ENCODE data around the gene GPR37.

GPR37 gene

DNA sequence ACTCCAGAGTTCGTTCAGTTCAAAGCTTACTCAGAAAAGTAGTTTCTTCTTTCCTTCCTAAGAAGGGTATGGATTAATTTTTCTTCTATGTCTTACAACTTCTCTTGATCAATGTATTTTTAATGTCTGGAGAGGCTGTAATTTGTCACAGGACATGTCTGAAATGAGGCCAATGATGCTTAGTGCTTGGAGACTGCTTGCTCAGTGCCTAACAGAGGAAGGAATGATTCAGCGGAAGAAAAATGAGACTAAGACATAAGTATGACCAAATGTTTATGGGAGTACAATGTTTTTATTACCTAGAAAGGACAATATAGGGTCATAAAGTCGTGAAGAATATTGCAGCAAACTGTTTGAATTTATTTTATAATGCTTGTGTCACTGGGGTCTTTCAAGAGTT lies 43.3 kb downstream of the GPR37 start:
- DNase-seq, result no peak

DNA sequence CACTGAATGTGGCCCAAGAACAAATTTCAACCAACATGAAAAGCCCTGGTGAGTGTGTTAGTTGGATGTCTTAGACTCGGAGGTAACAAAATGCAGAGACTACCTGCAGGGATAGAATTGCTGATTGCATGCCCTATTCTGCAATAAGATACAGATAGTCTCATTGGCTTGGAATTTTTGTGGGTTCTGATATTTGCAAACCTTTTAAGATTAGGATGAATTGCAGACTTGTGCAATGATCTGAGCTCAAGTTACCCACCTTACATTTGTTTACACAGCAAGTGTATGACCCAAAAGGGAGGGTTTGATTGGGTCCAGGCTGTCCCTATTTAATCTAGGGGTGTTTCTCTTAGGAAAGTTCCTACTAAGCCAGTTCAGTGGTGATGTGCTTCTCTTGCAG lies 45.4 kb downstream of the GPR37 start:
- no peak for DNase-seq

DNA sequence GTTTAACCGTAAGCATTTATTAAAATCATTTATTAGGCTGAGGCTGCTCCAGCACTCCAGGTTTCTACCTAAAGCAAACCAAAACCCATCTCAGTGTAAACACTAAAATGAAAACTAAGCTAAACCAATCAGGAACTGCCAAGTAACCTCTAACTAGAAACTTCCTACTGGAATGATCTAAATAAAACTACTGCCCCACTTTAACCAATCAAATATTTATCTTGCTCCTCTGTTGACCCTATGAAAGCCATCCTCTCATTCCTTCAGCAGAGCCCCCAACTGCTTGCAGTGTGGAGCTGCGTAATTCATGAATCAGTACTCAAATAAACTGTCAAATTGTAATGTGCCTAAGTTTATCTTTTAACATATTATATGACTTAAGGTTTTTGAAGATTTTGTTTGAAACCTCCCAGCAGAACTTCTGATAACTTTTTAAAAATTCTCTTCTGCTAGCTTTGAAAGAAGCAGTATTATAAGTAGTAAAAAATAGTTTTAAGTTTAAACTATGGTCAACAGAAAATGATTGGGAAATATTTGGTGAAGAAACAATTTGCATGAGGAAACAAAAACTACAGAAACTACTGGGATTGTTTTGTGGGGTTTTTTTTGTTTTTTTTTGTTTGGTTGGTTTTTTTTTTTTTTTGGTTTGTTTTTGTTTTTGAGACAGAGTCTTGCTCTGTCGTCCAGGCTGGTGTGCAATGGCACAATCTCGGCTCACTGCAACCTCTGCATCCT lies 47.4 kb downstream of the GPR37 start:
- no peak for DNase-seq

DNA sequence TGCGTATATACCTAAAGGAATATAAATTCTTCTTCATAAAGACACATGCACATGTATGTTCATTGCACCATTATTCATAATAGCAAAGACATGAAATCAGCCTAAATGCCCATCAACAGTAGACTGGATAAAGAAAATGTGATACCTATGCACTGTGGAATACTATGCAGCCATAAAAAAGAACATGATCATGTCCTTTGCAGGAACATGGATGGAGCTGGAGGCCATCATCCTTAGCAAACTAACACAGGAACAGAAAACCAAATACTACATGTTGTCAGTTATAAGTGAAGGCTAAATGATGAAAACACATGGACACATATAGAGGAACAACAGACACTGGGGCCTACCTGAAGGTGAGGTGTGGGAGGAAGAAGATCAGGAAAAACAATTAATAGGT lies 48.7 kb downstream of the GPR37 start:
- DNase-seq, result no peak

DNA sequence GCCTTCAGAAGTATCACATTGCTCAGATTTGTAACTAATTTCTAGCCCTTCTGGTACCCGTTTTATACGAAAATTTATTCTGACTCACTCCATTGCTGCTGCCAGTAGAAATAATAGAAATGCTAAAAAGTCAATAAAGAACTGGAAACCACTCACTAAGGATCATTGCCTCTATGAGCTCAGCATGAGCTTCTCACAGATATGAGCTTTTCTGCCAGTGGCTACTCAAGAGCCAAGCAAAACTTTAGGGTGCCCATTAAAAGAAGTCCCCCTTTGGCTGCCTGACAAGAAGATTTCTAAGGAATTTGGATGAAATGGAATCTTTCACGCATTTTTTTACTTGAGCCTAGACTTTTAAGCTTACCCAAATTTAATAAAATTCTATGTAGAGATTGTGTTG lies 52.5 kb downstream of the GPR37 start:
- DNase-seq, result no peak

DNA sequence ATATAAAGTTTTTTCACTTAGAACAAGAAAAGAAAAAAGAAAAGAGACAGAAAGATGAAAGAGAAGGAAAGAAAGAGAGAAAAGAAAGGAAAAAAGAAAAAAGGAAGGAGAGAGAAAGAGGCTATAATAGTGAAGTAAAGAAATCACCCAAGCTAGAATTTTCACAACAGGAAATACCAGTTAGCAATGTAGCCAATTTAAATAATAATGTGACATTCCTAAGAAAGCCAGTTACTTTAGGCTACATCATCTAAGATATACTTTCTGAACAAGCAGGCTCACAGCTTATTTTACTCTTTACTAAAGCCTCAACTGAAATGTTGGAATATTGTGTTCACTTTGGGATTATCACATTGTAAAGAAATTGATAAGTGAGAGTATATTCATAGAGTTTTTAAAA lies 53.6 kb downstream of the GPR37 start:
- DNase-seq, result no peak

DNA sequence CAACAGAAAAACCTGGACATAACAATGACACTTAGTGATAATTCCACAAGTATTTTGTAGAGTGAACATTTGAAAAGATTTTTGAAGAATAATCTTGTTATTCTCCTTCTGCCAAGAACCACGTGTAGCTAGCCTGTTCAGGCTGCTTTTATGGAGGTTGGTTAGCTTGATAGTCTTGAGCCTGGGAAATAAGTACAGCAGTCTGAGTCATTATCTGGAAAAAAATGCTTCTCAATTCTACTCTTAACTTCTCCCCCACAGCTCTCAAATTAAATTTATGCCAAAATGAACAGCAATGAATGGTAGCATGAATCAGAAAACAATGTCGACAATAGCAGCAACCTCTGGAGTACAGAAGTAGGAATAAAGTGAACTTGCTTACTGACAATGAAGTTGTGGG lies 63.2 kb downstream of the GPR37 start:
- DNase-seq, result no peak

DNA sequence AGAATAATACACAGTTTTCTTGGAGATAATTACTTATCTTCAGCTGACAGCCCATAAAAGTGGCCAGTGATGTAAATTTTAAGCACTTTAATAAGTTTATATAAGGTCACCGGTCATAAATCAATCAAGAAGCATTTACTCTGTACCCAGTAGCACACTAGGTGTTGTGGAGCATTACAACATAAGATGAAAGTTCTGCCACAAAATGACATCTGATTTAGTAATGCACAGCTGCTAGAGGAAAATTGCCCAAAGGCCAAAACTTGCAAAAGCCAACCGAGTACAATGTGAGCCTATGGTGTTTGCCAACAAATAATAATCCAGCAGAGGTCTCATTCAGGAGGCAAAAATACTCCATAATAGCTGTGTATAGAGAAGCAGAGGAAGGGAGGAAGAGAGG lies 63.6 kb downstream of the GPR37 start:
- DNase-seq, result no peak

DNA sequence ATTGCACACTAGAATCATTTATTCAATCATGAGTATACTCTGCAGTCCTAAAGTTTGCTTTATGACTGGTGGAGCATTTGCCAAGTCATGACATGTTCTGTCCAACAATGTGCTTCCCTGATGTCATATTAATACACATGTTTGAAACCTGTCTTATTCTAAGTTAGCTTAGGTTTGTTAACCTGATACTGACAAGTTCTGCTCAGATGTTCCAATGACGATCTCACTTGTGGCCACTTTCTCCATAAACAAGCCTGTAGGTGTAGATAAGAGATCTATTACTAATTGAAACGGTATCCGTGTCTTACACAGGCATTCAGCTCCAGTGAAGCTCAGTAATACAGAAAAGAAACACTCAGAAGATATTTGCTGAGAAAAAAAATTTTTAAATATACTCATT lies 64.9 kb downstream of the GPR37 start:
- DNase-seq, result no peak

DNA sequence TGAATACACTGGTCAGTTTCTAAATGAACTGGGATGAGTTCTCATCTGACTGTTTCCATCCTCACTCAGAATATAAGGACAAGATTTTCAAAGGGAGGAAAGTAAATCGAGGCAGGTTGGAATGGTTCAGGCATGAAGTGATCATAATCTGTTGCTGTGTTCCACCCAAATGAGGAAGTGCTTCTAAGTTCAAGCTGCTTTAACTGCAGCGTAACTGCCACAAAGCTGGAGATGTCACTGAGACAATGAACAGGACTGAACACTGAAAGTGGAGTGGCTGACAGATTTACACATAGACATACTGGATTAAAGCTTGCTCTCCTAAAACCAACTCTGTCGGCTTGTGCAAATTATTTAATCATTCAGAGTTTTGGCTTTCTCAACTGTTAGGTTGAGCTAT lies 66.6 kb downstream of the GPR37 start:
- no peak for DNase-seq

DNA sequence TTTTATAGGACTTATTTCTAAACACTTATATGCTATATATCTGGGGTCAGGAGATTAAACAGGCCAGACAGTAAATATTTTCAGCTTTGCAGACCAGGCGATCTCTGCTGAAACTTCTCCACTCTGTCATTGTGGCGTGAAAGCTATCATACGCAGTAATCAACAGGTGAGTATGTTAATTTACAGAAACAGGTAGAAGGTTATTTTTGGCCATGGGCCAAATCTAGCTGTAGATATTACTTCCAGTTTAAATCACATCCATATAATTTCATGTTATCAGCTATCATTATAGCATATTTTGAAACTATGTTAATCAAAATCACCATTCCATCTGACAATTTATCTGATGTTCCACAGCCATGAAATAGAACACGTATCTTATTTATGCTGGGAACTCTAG lies 67.8 kb downstream of the GPR37 start:
- no peak for DNase-seq
